GM21717 (cell line): ENCODE data around the gene ARHGAP45.

ENCODE experiments used
- ATAC-seq: cut with Tn5 transposase; IDR thresholded peaks from one replicate; pipeline ENCODE4 v1.9.1; 2021; ENCODE audit warnings: mild to moderate bottlenecking, moderate library complexity; ENCODE audit not compliant: unreplicated experiment

Gene ARHGAP45

DNA sequence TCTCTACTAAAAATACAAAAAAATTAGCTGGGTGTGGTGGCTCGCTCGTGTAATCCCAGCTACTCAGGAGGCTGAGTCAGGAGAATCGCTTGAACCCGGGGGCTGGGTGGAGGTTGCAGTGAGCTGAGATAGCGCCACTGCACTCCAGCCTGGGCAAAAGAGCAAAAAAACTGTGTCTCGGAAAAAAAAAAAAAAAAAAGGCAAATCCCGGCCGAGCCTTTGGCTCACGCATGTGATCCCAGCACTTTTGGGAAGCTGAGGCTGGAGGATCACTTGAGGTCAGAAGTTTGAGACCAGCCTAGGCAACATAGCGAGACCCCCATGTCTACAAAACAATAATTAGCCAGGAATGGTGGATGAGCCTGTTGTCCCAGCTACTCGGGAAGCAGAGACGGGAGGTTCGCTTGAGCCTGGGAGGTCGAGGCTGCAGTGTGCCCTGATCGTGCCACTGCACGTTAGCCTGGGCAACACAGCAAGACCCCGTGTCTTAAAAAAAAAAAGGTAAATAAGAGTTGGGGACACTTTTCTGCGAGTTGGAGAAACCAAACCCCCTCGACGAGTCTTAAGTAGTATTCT lies 36.3 kb downstream of the ARHGAP45 start:
- no peak for ATAC-seq

DNA sequence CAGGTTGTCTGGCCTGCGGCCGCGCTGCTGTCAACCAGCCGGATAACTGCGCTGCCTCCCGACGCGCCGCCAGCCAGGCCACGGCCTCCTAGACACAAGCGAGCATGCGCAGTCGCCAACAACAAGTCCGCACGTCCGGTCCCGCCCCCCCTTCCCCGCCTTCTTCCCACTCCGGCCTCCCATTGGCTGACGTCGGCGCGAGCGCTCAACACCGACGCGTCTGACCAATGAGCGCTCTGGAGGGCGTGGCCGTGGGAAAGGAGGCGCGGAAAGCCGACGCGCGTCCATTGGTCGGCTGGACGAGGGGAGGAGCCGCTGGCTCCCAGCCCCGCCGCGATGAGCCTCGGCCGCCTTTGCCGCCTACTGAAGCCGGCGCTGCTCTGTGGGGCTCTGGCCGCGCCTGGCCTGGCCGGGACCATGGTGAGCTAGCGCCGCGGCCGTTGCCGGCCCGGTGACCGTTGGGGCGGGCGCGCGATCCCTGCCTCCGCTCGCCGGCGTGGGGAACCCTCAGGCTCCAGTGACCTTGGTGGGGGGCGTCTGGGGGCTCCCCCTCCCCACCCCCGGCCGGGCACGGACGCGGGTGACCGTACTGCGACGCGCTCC lies 36.8 kb downstream of the ARHGAP45 start, which contains the start of gene GPX4:
Gene GPX4, plus strand, starts transcription at position 287 of the 603 bp plus-strand sequence. Its CDS starts 50 bp downstream, at position 337.
- ATAC-seq: peak; percentile 39

- ATAC-seq: peak; percentile 22
These were observed 37.5 kb downstream of the ARHGAP45 start for GRCh38 chr19:1104311-1105007.

GRCh38 chr19:1105008-1105872 lies 38.3 kb downstream of the ARHGAP45 start:
- peak; percentile 5 for ATAC-seq

GRCh38 chr19:1105873-1106840 lies 39.2 kb downstream of the ARHGAP45 start:
- ATAC-seq: no peak

GRCh38 chr19:1106841-1107660 lies 40.1 kb downstream of the ARHGAP45 start:
- no peak for ATAC-seq

- no peak for ATAC-seq
These were observed 40.8 kb downstream of the ARHGAP45 start for GRCh38 chr19:1107661-1108261.

DNA sequence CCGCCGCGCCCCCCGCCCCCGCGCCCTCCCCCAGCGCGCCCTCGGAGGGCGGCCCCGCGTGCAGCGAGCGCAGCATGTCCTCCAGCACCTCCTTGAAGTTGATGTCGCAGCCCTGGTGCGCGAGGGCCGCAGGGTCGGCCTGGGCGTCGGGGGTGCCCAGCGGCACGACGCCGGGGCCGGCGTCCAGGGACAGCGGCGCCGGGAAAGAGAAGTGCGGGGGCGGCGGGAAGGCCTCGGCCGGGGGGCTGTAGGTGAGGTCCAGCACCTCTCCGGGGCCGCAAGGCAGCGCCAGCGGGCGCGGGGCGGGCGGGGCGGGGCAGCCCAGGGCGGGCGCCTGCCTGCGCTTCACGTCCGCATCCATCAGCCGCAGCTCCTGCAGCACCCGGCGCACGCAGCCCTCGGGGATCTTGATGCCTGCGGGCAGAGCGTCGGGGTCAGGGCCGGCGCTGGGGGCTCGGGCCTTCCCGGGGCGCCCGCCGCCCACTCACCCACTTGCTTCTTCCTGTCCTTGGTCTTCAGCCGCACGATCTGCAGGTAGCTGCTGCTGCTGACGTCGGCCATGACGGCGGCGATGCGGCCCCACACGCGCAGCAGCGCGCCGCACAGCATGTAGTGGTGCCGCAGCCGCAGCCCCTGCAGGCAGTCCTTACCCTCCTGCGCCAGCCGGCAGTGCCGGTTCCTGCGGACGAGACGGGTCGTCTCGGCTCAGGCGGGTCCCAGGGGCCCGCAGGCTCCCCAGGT lies 41.5 kb downstream of the ARHGAP45 start:
- ATAC-seq: no peak

DNA sequence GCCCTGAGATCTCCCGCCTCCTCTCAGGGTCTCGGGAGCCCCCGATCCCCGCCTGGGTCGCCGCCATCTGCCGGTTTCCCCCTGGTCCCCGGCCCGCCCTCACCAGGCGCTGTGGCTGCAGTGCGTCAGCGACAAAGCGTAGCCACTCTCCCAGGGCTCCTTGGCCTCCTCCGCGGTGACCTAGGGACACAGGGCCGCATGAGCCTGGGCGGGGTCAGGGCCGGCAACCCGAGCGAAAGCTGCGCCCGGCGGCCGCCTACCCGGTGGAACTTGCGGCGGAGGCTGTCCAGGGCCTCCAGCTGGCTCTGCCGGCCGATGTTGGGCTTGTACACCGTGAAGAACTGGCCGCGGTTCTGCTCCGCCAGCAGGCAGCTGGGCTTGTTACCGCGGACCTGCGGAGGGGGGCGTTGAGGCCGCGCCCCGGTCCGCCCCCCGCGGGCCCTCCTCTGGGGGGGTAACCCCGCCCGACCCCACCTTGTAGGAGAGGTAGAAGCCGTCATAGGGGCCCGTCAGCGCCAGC lies 42.1 kb downstream of the ARHGAP45 start:
- no peak for ATAC-seq

DNA sequence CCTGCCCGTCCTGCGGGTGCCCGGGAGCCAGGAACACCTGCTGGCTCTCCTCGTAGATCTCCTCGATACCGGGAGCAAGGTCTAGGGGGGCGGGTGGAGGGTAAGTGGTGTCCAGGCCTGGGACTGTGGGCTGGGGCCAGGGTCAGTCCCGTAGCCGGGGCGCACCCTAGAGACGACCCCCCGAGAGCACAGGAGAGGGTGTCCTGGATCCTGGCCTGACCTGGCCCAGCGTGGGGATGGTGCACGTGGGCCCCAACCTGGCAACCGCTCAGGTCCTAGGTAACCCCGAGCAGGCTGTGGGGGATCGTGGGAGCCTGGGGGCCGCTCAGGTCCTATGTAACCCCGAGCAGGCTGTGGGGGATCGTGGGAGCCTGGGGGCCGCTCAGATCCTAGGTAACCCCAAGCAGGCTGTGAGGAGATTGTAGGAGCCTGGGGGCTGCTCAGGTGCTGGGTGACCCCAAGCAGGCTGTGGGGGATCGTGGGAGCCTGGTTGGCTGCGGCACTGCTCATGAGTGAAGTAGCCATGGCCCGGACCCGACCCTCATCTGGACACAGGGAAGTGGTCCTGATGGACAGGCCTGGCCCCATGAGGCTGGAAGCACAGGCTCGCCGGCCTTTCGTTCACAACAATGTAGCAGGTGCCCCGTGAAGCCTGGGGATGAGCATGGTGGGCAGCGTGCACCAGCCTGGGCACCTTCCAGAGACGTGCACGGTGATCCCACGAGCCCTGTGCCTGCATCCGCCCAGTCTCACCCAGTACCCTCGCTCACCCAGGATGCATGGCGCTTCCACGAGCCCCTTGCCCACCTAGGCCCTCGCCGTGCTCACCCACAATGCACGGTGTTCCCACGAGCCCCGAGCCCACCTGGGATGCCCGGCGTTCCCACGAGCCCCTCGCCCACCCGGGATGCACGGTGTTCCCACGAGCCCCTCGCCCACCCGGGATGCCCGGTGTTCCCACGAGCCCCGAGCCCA lies 43.0 kb downstream of the ARHGAP45 start:
- no peak for ATAC-seq

- no peak for ATAC-seq
These were observed 44.1 kb downstream of the ARHGAP45 start for GRCh38 chr19:1110809-1111640.

GRCh38 chr19:1111641-1112267 lies 44.8 kb downstream of the ARHGAP45 start:
- no peak for ATAC-seq

DNA sequence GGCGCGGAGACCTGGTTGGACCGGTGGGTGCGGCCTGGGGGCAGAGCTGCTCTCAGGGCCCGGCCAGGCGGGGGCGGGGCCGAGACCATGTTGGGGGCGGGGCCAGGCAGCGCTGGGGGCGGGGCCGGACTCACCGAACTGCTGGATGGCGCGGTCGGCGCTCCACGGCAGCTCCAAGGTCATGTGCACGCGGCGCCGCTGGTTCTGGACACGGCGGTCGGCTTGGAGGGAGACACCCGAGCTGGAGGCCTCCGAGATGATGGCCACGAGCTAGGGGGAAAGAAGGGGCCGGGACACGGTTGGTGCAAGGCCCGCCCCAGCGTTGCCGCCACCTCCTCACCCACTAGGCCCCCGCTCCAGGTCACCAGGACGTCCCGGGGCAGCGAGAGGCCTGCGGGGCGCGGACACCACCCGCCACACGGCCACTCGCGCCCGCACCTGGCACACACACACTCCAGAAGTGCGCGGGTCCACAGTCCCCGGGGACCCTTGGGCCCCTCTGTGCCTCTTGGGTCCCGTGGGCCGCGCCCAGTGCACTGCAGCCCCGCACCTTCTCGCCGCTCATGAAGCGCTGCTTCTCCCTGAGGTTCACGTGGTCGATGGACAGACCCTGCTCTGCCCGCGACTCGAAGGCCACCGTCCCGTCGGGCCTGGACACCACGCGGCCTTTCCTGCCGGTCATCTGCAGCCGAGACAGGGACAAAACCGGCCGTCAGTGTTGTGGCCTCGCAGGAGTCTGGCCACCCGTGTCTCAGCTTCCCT lies 45.5 kb downstream of the ARHGAP45 start:
- no peak for ATAC-seq
